Head of caudate nucleus (tissue), 42 donors: ENCODE results near the gene DPEP1.
"Not testable (repeated sequence)": the region's sequence is repeated elsewhere in the genome, so short reads cannot be mapped to it uniquely, and the experiment has no call there.

ENCODE experiments used
- DNase-seq, 42 donors: peaks; one replicate each; pipeline versions ENCODE4 v3.0.0 to v3.0.0-alpha.2; 2020 to 2021; ENCODE audit warnings: mixed read lengths in 7 of 42
- intact Hi-C: fragments of 100-400 bp; cut with DNase I; formaldehyde crosslinking; loops from one replicate; pipeline ENCODE4 v1.15.0; 2022

Gene DPEP1

DNA sequence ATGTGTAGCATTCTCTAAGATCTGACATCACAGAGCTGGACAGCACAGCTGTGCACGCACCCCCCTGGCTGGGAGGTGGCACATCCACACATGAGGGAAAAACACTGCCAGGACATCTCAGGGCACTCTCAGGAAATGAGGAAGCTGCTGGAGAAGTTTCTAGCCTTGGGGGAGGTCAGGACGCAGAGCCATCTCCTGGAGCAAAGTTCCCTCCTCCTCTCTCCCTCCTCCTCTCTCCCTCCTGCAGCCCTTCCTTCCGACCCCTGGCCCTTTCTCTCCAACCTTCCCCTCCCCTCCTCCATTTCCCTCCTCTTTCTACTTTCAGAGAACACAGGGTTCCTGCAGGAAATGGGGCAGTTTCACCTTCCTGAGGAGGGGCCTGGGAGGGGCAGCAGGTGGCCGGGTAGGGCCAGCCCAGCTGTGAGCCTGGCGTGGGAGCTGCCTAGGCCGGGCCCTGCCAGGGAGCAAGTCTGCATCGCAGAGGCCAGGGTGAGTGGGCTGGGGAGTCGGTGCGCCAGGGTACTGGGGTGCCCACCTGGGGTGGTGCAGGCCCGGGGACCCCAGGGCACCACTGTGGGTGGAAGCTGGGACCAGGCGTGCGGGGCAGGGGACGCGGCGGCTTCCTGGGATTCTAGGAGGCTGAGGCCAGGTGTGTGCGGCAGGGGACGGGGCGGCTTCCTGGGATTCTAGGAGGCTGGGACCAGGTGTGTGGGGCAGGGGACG lies at the start of gene DPEP1:
Gene DPEP1, plus strand, starts transcription at position 412 of the 723 bp plus-strand sequence. CDS start 16,769 bp downstream, outside the sequence.
- no peak for DNase-seq
- intact Hi-C loops = no loop called here

DNA sequence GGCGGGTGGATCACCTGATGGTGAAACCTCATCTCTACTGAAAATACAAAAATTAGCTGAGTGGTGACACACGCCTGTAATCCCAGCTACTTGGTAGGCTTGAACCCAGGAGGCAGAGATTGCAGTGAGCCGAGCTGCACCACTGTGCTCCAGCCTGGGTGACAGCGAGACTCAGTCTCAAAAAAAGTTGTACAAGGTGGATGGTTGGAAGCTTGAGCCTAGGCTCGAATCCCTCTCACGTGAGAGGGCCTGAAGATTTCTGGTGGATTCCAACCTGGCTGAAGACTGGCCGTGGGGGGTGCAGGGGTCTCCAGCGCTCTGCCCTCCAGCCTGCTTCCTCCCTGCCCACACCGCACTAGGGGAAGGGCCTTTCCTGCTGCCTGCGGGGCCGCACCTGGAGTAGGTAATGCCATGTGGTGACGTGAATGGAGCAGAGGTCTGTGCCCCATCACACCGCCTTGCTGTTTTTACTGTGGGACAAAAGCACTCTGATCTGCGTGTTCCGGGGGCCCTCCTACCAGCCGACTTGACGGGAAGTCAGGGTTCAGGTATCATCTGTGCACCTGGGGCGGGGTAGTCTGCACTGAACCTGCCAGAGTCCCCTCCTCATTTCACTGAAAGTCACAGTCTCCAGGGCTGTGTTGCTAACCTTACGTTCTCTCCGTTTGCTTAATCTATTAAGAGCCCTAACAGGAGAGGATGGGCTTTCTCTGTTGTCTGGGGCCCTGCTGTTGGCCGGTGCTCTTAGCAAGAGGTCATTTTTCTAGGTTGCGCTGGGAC lies 48.8 kb upstream of the DPEP1 start:
- intact Hi-C loops = loop anchor here (10.0 kb wide), 1 partner anchor 120 kb away; the partner anchor contains the start of gene CDK10
- DNase-seq = peak in 1 of 42 donors; percentile 36

DNA sequence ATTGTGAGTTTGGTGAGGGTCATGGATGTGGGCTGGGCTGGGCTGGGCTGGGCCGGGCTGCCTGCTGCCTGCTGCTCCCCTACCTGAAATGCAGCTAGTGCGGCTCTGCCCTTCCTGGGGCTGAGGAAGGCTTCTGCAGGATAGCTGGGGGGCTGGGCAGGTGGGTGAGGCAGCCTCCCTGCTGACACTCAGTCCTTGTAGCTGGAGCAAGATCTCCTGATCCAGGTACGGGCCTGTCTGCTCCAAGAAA lies 48.3 kb upstream of the DPEP1 start:
- no peak for DNase-seq
- intact Hi-C loops = loop anchor here (10.0 kb wide), 1 partner anchor 120 kb away; the partner anchor contains the start of gene CDK10

DNA sequence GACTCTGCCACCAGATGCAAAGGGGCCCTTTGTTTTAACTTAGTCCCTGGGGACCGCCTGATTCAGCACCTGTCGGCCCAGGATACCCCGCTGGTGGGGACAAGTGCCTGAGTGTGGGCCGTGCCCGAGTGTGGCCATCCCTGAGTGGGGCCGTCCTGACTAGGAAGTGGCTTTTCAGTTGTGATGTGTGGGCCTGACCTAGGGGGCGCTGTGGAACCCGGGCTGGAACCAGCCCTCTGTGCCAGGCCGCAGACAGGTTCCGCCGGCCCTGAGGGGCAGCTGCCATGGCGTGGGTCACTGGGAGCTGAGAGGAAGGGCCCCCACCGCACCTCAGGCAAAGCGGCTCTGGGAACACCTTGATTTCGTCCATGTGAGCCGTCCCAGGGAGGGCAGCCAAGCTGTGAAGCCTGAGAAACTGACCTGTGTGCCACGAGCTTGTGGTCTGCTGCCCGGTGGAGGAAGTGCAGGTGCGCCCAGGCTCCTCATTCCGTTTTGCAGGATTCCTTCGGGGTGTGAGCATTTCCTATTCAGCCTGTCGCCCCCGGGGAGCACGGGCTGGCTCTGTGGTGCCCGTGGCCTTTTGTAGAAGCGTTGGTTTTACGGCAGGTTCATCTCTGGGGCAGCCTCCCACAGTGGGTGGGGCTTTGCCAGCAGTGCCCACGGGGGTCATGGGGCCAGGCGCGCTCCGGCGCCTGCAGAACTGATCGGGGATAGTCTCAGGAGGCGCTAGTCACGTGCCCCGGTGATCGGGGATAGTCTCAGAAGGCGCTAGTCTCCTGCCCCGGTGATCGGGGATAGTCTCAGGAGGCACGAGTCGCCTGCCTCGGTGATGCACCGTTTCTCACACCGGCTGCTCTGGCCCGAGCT lies 47.7 kb upstream of the DPEP1 start:
- peak in 41 of 42 donors; percentile 28 to 78 (median 55) for DNase-seq
- intact Hi-C loops = loop anchor here (10.0 kb wide), 1 partner anchor 119 kb away; the partner anchor contains the start of gene CDK10

DNA sequence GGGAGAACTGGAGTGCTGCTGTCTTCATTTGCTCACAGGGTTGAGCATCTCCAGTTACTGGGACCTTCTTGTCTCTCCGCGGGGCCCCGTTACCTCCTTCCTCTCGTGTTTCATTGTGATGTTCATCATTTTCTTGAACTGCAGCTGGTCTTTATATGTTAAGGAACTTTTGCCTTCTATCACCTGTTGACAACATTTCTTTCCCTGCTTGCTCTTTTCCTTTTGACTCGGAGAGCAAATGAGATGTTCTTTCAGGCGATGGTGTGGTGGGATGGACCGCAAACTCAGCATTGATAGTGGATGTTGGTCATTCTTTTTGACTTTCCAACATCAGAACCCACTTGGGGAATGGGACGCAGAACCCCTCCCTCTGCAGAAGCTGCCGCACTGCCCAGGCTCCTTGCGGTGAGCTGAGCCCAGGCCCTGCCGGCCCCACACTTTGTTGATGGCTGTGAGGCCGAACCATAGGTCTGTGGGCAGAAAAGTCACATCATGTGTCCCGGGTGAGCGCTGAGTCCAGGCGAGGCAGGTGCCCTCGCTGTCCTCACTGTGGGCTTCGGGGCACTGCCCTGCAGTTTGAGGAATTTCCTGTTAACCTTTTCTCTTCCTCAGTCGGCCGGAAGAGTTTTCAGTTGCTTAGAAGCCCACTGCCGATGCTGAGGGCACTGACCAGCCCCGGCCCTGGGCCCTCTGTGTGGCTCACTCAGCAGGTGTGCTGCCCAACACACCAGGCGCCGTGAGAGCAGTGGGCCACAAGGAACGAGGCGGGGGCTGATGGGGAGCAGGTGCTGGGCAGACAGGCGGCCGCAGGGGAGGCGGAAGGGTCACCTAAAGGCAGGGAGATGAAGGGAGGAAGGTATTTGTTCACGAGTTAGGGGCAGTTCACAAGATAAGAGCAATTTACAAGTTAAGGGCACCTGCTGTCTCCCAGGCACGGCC lies 45.5 kb upstream of the DPEP1 start:
- intact Hi-C loops = loop anchor here (10.0 kb wide), 1 partner anchor 117 kb away; the partner anchor contains the start of gene CDK10
- no peak for DNase-seq

DNA sequence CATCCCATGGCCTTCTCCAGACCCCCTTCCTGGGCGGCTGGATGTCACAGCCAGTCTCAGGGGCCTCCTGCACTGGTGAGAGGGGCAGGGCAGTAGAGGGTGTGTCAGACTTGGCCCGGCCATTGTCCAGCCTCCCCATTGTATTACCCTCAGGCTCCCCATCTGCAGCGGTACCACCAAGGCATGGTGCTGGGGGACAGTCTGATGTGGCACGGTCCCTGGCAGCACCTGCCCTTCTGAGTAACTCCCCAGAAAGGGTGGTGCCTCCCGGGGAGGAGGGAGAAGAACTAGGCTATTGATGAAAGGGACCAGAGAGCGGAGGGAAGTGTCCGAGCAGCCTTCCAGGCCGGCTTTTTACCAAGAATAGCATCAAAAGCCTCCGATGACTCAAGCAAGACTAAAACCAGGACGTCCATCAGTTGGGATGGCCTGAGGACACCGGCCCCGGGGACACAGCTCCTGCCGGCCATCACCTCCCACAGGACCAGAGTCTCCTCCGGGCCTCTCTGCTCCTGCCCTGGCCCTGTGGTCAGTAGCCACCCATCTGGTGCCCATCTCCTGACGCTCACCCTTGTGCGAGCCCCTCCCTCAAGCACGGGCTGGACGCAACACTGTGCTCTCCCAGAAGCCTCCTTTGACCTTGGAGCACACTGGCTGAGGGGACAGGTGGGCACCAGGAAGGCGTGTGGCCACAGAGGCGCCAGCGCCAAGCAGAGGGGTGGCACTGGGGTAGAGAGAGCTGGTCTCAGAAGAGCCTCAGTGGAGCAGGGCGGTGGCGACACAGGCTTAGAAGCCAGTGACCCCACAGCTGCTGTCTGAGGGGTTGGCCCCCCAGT lies 43.7 kb upstream of the DPEP1 start:
- no peak for DNase-seq
- intact Hi-C loops = loop anchor here (10.0 kb wide), 1 partner anchor 115 kb away; the partner anchor contains the start of gene CDK10

DNA sequence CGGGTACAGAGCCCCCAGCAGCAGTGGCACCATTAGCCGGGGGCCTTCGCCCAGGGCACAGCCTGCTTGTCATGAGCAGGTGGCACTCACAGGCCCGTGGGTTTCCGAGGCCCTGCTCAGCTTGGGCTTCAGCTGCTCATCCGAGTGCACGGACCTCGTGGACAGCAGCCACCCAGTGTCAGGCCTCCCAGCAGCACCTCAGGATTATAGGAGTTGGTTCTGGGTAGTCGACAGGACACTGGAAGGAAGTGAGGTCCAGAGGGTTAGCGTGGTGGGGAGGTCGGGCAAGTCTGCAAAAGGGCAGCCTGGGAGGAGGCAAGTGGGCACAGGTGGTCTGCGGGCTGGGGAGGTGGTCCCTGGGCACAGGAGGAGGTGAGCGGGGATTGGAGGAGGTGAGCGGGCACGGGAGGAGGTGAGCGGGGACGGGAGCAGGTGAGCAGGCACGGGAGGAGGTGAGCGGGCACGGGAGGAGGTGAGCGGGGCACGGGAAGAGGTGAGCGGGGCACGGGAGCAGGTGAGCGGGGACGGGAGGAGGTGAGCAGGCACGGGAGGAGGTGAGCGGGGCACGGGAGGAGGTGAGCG lies 43.0 kb upstream of the DPEP1 start:
- intact Hi-C loops = no loop called here

DNA sequence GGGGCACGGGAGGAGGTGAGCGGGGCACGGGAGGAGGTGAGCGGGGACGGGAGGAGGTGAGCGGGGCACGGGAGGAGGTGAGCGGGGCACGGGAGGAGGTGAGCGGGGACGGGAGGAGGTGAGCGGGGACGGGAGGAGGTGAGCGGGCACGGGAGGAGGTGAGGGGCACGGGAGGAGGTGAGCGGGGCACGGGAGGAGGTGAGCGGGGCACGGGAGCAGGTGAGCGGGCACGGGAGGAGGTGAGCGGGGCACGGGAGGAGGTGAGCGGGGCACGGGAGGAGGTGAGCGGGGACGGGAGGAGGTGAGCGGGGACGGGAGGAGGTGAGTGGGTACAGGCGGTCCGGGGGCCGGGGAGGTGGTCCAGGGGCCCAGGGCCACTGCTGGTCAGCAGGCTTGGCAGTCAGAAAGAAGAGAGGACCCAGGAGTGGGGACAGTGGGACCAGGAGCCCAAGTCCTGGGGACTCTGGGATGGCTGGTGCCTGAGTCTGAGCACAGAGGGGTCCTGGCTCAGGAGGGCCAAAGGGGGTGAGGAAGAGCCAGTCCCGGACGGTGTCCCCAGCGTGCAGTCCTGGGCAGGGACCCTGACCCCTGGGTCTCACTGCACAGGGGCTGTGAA lies 42.4 kb upstream of the DPEP1 start:
- intact Hi-C loops, DNase-seq: not testable (repeated sequence)

More for the DNA sequence above, 43.0 kb upstream of the DPEP1 start:
- no peak for DNase-seq

DNA sequence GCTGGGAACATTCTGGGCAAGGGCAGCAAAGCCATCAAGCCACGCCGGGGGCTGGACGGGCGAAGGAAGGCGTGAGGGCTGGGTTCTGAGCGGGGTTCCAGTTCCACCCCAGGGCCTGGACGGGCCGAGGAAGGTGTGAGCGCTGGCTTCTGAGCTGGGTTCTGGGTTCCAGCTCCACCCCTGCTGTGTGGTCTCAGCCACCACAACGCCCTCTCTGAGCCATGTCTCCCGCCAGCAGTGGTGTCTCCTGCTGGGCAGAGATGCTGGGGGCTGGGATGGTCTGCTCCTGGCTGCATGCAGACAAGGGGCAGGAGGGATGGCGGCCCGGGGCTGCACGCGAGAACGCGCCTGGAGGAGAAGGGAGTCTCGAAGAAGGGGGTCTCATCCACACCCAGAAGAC lies 41.8 kb upstream of the DPEP1 start:
- intact Hi-C loops = no loop called here
- no peak for DNase-seq

DNA sequence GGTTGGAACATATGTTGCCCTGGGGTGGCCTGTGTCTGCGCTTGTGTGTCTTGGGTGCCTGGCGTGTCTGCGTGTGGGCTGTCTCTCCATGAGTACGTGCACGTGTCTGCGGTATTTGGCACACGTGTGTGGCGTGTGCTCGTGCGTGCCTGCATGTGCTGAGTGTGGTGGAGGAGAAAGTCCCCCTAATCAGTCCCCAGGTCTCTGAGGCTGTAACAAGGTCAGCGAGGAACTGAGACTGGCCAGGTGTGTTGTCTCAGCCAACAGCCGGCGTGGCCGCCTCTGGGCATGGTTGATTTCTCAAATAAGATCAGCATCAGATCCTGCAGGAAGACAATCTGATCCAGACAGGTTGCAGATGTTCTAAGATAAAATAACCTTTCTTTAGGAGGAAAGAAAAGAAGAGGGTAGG lies 41.4 kb upstream of the DPEP1 start:
- intact Hi-C loops = no loop called here

DNA sequence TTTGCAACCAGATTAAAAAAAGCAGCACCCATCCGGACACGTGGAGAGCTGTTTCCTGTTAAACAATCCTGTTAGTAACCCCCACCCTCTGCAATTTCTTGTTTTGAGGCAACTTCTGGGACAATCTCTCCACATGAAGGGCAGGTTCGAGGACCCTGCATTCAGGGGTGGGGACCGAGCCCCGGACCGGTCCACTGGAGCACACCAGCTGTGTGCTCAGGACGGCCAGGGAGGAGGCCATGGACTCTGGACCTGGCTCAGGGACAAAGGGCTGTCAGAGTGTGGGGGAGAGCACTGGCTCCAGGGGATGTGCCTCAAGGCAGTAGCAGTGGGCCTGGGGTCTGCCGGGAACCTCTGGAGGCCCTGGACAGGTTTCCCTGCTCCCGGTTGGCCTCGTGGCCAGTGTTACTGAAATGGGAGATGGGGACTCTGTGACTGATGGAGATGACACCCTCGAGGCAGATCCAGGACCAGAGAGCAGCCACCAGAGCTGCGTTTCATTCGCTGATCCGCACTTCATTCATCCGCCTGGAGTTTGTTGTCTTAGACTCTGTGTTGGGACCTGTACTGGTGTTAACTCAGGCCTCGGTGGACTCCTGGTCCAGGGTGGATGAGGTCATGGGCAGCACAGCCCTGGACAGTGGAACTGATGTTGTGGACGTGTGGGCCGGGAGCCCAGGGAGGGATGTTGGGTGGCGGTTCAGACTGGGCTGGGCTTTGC lies 40.8 kb upstream of the DPEP1 start:
- intact Hi-C loops = no loop called here
- no peak for DNase-seq

More for the DNA sequence above, 41.4 kb upstream of the DPEP1 start:
- no peak for DNase-seq

DNA sequence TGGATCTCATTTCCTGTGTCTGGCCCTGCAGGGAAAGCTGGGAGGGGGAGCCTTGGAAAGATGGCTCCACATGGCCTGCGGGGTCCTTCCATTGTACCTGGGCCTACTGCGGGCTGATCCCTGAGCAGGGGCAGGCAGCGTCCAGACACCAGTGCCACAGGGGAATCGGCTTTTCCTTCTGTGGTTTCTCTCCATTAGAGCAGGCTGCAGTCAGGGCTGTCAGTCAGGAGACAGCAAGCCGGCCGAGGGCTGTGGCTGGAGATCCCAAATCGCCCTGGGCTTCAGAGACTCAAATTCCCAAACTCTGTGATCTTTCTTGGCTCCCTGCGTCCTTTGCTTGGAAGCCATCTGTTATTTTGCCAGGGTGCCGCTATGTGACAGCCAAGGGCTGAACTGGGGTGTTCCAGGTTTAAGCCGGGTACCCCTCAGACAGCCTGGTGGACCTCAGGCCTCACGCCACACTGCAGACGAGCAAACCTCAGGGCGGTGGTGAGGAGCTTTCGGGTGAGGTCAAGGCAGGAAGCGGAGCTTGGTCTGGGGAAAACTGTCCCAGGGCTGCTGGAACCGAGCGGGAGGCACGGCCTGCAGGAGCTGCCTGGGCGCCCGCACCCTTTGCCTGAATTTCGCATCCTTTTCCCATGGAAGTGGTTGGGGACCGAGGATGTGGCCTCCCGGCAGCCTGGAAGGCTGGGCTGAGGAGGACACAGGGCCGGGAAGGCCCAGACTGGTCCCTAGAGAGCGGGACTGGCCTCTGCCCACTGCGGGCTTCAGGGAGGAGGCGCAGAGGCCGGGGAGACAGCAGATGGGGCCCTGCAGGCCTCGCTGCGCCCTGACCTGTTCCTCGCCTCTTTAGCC lies 39.4 kb upstream of the DPEP1 start:
- DNase-seq = no peak
- intact Hi-C loops = no loop called here

DNA sequence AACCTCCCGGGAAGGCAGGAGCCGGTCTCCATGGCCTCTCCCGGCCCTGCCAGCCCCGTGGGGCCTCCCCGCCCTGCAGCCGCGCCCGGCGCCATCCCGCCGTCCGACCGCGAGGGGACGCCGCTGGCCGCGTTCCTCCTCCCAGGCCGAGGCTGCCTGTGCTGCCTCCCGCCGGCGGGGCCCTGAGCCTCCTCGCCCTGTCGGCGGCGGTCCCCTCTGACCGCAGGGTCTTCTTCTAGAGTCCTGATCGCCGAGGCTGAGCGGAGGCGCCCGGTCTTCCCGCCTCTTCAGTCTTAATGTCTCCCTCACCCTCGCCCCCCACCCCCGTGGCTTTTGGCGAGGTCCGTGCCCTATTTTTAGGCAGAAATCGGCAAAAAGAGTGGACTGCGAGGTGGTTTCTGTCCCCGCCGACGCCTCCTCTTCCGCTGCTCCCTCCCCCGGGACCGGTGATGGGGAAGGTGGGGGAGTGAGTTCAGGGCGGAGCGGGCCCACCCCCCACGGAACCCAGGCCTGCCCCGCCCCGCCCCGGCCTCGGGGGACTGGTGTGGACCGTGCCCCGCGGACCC lies 38.7 kb upstream of the DPEP1 start:
- DNase-seq = peak in 4 of 42 donors; percentile 25 to 66 (median 30)
- intact Hi-C loops = no loop called here

DNA sequence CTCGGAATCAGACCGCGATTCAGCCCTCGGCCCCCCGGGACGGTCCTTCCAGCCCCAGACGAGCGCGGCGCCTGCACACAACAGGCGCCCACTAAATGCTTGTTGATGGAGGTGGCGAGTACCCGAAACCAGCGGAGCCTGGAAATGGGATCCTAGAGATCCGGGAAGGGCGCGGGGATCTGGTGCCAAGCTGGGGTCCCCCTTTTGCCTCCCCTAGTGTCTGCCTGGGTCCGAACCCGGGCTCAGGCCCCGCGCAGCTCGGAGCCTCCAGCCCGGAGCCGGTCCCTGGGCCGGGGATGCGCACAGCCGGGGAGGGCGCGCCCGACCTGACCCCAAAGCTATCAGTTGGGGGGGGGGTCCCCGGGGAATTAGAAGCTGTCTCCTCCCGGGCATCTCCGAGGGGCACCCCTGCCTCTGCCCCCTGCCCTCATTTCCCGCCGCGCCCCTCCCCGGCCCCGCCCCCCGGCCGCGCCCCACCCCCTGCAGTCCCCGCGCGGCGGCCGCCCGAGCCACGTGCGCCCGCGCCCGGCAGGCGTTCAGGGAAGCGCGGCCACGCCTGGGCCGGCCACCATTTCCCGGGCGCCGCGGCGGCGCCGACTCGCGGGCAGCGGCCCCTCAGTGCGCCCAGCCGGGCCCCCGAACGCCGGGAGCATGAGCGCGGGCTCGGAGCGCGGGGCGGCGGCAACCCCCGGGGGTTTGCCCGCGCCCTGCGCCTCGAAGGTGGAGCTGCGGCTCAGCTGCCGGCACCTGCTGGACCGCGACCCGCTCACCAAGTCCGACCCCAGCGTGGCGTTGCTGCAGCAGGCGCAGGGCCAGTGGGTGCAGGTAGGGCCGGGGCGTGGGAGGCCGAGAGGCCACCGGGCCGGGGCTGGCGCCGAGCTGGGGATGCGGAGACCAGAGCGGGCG lies 37.9 kb upstream of the DPEP1 start, which contains the start of gene CPNE7:
Gene CPNE7, plus strand, starts transcription at position 512 of the 906 bp plus-strand sequence. Its CDS starts 140 bp downstream, at position 652.
- no peak for DNase-seq
- intact Hi-C loops = no loop called here
